GM21529 (cell line): ENCODE data around the gene PRCP.

Source experiments
- ATAC-seq: cut with Tn5 transposase; IDR thresholded peaks from one replicate; pipeline ENCODE4 v1.9.1; 2021; ENCODE audit not compliant: unreplicated experiment

PRCP gene

GRCh38 chr11:82837650-82838049 is 62.6 kb downstream of the PRCP start:
- no peak for ATAC-seq

GRCh38 chr11:82832983-82833382 is 67.2 kb downstream of the PRCP start:
- ATAC-seq, result no peak

DNA sequence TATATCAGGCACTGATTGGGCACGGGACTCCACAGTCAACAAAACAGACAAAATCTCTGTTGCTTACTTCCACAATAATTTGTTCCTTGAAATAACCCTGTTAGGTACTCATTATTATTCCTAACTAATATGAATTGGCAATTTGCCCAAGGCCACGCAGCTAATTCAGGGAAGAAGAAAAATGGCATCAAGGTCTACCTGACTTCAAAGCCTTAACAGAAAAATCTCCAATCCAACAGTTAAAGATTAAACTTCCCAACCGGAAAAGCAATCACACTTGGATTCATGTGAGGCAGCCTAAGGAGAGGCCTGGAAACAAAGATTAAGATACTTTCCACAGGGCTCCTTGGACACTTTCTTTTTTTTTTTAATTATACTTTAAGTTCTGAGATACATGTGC is 68.9 kb downstream of the PRCP start:
- ATAC-seq, result no peak

GRCh38 chr11:82830746-82831145 is 69.5 kb downstream of the PRCP start:
- ATAC-seq, result no peak

- no peak for ATAC-seq
Observed at GRCh38 chr11:82829101-82829500, 71.1 kb downstream of the PRCP start.

DNA sequence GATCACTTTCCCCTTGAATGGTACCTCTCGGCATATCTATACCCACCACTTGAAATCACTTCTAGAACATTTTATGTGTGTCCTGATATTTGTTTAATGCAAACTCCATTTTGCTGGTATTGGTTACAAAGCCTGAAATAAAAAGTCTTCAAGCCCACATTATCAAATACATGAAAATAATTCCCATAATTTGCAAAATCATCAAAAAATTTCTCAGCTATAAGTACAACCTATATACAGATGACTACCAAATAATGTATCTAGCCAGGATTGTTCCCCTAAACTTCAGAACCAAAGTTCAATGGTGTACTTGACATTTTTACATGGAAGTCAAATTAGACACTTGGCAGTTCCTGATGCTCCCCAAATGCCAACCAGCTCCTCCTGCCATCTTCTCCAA is 71.8 kb downstream of the PRCP start:
- no peak for ATAC-seq

GRCh38 chr11:82826526-82826925 is 73.7 kb downstream of the PRCP start:
- ATAC-seq, result no peak

DNA sequence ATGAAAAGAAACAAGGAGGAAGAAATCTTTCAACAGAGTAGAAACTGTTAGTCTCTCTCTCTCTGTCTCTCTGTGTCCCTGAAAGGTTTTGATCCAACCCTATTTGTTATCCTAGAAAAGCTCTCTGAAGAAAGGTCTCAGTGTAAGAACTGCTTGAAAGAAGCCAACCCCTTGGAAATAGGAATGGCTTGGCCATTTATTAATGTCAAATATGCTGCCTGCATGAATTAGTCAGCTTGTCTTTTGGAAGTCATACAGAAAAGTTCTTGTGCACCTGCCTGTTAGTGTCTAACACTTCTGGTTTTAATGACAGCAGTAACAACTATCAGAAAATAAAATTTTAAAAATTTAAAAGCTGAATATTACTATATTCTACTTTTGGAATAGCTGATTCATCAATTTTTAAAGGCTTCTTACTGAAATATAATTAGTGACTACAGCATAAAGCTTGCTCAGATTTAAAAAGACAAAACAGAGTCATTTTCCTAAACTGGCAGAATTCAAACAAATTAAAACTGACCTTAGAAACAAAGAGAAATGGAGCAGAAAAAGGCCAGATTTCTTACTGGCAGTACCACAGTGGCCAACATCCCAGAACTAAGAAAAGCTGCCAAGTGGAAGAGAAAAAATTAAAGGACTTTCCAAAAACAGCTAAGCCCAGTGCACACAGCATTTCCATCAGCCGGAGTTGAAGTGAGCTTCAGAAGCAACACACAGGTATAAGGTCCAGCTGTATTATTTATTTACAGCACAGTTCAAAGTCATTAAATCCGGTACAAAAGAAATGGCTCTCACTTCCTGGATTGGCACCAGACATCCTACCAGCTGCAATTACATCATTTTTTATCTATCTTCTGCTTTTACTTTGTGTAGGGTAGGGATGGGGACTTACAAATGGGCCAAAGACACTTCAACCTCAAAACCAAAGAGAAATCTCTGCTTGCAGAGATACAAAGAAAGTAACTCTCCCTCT is 76.3 kb downstream of the PRCP start:
- ATAC-seq, result no peak

GRCh38 chr11:82818409-82819043 is 81.7 kb downstream of the PRCP start:
- ATAC-seq, result no peak

DNA sequence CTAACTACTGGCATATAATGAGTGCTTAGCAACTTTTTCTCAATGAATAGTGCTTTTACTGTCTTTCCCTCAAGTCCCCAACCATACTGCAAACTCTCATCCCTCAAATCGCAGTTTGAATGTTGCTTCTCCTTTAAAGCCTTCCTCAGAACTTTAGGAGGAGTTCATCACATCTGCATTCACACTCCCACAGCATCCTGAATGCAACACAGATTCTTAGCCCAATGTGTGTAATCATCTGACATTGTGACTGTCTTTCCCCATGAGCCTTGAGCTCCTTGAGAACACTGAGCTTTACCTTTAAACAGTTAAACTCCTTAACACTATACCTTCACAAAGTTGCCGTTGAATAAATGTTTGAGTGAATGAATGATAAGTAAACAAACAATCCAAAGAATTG is 84.8 kb downstream of the PRCP start:
- ATAC-seq, result no peak

DNA sequence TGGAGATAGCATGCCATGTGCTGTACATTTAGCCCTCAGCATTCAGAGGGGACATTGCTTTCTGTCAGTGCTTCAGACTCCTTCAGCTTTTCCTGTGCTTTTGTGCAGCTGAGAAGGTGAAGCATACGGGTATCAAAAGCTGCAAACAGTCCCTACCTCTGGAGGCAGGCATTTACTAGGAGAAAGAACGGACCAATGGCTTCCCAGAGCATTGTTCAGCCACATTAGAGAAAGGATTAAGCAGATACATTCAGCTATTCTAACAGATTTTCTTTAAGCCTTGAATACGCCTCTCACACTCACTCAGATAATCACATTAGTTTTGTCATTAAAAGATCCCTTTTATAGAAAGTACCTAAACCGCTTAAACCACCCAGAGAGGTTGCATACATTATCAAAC is 85.9 kb downstream of the PRCP start:
- ATAC-seq, result no peak

DNA sequence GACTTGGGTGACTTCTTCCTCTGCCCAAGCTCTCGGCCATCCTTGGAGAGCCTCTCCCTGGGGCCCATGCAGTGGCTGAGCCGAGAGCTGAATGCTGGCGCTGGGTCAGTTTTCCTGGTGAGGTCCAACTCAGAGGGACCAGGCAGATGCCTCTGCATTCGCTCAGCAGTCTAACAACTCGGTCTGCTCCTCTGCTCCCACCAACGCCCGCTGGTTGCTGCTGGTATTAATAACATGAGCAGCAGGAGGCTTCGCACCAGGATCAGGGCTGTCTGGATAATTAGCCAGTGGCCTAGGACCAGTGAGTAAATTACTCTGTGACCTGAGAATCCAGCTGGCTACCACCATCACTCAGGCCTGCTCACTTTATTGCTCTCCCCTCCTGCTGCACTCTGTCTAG is 88.9 kb downstream of the PRCP start:
- no peak for ATAC-seq

GRCh38 chr11:82810738-82811137 is 89.5 kb downstream of the PRCP start:
- ATAC-seq, result no peak

- ATAC-seq, result no peak
Observed at GRCh38 chr11:82810326-82810725, 89.9 kb downstream of the PRCP start.

GRCh38 chr11:82807646-82808045 is 92.6 kb downstream of the PRCP start:
- ATAC-seq, result no peak

GRCh38 chr11:82802710-82803109 is 97.5 kb downstream of the PRCP start:
- no peak for ATAC-seq

- no peak for ATAC-seq
Observed at GRCh38 chr11:82796998-82797961, 103.0 kb downstream of the PRCP start.

DNA sequence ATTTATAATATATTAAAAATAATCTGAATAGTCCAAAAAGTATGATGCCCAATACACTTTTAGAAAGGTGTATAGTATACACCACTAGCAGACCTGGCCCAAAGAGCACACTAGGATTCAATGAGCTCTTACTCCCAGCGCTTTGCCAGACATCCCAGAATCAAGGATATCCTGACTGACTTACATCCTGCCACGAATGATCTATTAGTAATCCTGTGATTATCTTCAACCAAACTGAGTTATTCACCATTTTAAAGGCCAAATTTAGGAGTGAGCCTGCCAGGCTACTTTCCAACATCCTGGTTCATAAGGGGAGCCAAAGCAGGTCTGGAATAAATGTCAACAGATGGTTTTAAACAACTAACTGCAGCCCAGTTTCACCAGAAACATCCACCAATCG is 105.7 kb downstream of the PRCP start:
- no peak for ATAC-seq

DNA sequence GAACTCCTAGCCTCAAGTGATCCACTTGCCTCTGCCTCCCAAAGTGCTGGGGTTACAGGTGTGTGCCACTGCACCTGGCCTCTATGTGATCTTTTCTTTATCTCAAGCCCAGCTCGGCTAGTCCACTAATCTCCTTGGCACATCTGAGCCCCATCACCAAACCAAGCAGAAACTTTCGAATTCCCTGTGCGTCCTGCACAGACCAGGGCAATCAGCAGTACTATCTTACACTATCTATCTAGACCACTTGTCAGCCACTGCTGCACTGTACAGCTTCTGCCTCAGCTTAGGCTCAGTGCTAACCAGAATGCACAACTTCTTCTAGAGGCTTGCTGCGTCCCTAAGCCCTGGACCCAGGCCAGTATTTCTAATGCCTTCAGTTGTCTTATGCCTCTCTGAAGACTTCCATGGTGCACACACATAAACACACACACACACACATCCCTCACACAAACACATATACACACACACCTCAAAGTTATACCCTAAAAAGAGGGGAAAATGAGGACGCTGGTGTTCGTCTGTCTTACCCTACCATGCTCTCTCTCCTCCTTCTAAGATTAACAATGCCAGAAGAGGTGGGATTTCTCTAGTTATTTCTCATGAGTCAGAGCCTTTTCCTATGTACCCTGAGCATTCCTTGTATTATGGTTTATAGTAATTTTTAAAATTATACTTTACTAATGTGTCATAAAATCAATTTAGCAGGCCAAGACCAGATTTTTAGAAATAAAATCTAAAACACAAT is 107.2 kb downstream of the PRCP start:
- ATAC-seq, result no peak

- no peak for ATAC-seq
Observed at GRCh38 chr11:82792319-82792718, 107.9 kb downstream of the PRCP start.

GRCh38 chr11:82791779-82792178 is 108.5 kb downstream of the PRCP start:
- no peak for ATAC-seq
